ENCODE data around the gene VPS8. TPM values are rescaled to one million over a fixed set of nuclear protein-coding genes. Genes with fewer than 3 reads are reported as not detected.

Gene VPS8
- total RNA-seq, 1 experiment from 2014 or later: 72.3 TPM

- ATAC-seq (no peak), DNase-seq (ENCODE audit: low read depth, low spot score) (no peak)
- no TSS peak for BruUV-seq (replicated peaks)
- H3K27ac ChIP-seq (ENCODE audit: low read length): no peak overlapping the region
- peaks cover 3% of the 10 kb centered on the region; the same call in 1 of the 2 replicates for H3K36me3 ChIP-seq (ENCODE audit: control insufficient read depth, insufficient read depth, low read length)
- no peaks in the 10 kb centered on the region for H3K27me3 ChIP-seq (ENCODE audit: control insufficient read depth, insufficient read depth, low read length)
- no peaks in the 10 kb centered on the region for H3K9me3 ChIP-seq (ENCODE audit: control insufficient read depth, insufficient read depth, low read depth, low read length)
- TF ChIP-seq POLR2AphosphoS5 (IDR thresholded peaks at IDR 0.05; ENCODE audit: low read depth, low read length) (no peak), TCF7L2 (IDR thresholded peaks at IDR 0.05; ENCODE audit: low read depth, low read length) (no peak), CTCF (IDR thresholded peaks at IDR 0.05) (no peak), REST (IDR thresholded peaks at IDR 0.05; ENCODE audit: insufficient read depth in 1 of 2, low read depth in 2 of 2, low read length in 1 of 2) (no peak), SIN3A (IDR thresholded peaks at IDR 0.05; ENCODE audit: borderline replicate concordance, insufficient read depth, low read depth, low read length) (no peak)
- intact Hi-C loops (cut with micrococcal nuclease; ENCODE audit: unreplicated experiment) (no loop called here), in situ Hi-C loops (cut with HindIII; ENCODE audit: low pct_unique_long_range_greater_than_20kb, low sequenced_read_pairs) (no loop called here)
- ChIA-PET CTCF (interaction anchor here (1.1 kb wide), 1 partner anchor 9 kb away, joined by 3 read pairs; the partner anchor contains the start of gene VPS8), POLR2A (interaction anchor here (0.5 to 0.7 kb wide), 2 partner anchors 78 to 153 kb away, joined by 3 to 4 read pairs; no protein-coding TSS in a partner anchor)
- no peak overlapping the region for H3K4me3 ChIP-seq (ENCODE audit: low read depth in 2 of 2, low read length in 2 of 2)
- H3K4me1 ChIP-seq (ENCODE audit: control insufficient read depth, insufficient read depth, low read length): no peaks in the 10 kb centered on the region
Measured at GRCh38 chr3:184822081-184822480, 10.1 kb downstream of the VPS8 start.

GRCh38 chr3:184822654-184823053 lies 10.7 kb downstream of the VPS8 start:
- BruUV-seq (replicated peaks): no TSS peak
- no peaks in the 10 kb centered on the region for H3K27me3 ChIP-seq (ENCODE audit: control insufficient read depth, insufficient read depth, low read length)
- TF ChIP-seq POLR2AphosphoS5 (IDR thresholded peaks at IDR 0.05; ENCODE audit: low read depth, low read length) (no peak), CTCF (IDR thresholded peaks at IDR 0.05) (no peak), TCF7L2 (IDR thresholded peaks at IDR 0.05; ENCODE audit: low read depth, low read length) (no peak), REST (IDR thresholded peaks at IDR 0.05; ENCODE audit: insufficient read depth in 1 of 2, low read depth in 2 of 2, low read length in 1 of 2) (no peak), SIN3A (IDR thresholded peaks at IDR 0.05; ENCODE audit: borderline replicate concordance, insufficient read depth, low read depth, low read length) (no peak)
- H3K4me1 ChIP-seq (ENCODE audit: control insufficient read depth, insufficient read depth, low read length): no peaks in the 10 kb centered on the region
- no peaks in the 10 kb centered on the region for H3K9me3 ChIP-seq (ENCODE audit: control insufficient read depth, insufficient read depth, low read depth, low read length)
- in situ Hi-C loops (cut with HindIII; ENCODE audit: low pct_unique_long_range_greater_than_20kb, low sequenced_read_pairs) (no loop called here), intact Hi-C loops (cut with micrococcal nuclease; ENCODE audit: unreplicated experiment) (no loop called here)
- ChIA-PET POLR2A (interaction anchor here (0.5 to 0.7 kb wide), 4 partner anchors 43 to 695 kb away, joined by 3 to 7 read pairs (median 4); no protein-coding TSS in a partner anchor), CTCF (interaction anchor here (1.1 kb wide), 1 partner anchor 10 kb away, joined by 3 read pairs; the partner anchor contains the start of gene VPS8)
- H3K27ac ChIP-seq (ENCODE audit: low read length): no peak overlapping the region
- DNase-seq (ENCODE audit: low read depth, low spot score) (no peak), ATAC-seq (no peak)
- peaks cover 3% of the 10 kb centered on the region; the same call in 1 of the 2 replicates for H3K36me3 ChIP-seq (ENCODE audit: control insufficient read depth, insufficient read depth, low read length)
- no peak overlapping the region for H3K4me3 ChIP-seq (ENCODE audit: low read depth in 2 of 2, low read length in 2 of 2)

Measured in Panc1 (cell line).